ENCODE measurements around the gene FAM204A.

DNA sequence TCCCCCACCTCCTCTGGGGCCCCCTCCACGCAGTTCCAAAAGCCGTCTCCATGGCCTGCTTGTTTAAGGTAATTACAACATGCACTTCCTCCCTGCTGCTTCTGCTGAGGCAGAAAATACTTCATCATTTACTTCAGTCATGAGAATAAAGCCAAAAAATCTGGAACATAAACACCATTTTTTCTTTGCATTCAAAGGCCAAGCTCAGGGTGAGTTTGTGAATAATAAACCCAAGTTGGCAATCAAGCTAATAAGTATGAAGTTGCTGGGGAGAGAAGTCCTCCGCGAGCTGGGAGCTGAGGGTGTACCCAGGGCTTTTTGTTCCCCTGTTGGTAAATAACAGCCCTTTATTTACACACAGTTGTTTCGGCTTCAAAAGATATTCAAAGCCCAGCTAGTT is 70.5 kb downstream of the FAM204A start:
- TF ChIP-seq, protein P1, sequence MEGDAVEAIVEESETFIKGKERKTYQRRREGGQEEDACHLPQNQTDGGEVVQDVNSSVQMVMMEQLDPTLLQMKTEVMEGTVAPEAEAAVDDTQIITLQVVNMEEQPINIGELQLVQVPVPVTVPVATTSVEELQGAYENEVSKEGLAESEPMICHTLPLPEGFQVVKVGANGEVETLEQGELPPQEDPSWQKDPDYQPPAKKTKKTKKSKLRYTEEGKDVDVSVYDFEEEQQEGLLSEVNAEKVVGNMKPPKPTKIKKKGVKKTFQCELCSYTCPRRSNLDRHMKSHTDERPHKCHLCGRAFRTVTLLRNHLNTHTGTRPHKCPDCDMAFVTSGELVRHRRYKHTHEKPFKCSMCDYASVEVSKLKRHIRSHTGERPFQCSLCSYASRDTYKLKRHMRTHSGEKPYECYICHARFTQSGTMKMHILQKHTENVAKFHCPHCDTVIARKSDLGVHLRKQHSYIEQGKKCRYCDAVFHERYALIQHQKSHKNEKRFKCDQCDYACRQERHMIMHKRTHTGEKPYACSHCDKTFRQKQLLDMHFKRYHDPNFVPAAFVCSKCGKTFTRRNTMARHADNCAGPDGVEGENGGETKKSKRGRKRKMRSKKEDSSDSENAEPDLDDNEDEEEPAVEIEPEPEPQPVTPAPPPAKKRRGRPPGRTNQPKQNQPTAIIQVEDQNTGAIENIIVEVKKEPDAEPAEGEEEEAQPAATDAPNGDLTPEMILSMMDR (conservative IDR thresholded peaks at IDR 0.05 in 1 of 2, IDR thresholded peaks at IDR 0.05 in 1 of 2; ENCODE audit: extremely low read depth in 1 of 2, insufficient read depth in 1 of 2, low read depth in 1 of 2, low read length in 2 of 2), result no peak
- no peak for TF ChIP-seq EZH2 (IDR thresholded peaks at IDR 0.05; ENCODE audit: borderline replicate concordance, low read length)

All from mammary epithelial cell (primary cell).